Stimulated activated CD4-positive, alpha-beta T cell treated with anti-CD3 and anti-CD28 coated beads, Interleukin-1b, Interleukin-23, amount 100 ng/mL, for 24 hours (primary cell): Measurements from ENCODE around the gene BRD9.
A peak's percentile ranks its signal among the peaks of the same experiment; 100 is the strongest.
"Not testable (repeated sequence)": the region's sequence is repeated elsewhere in the genome, so short reads cannot be mapped to it uniquely, and the experiment has no call there.

Experiments used
- DNase-seq, 4 experiments: peaks; one replicate each; pipeline ENCODE4 v3.0.0-alpha.2; 2020; ENCODE audit warnings: low read depth in 4 of 4, low spot score in 1 of 4

Gene BRD9

DNA sequence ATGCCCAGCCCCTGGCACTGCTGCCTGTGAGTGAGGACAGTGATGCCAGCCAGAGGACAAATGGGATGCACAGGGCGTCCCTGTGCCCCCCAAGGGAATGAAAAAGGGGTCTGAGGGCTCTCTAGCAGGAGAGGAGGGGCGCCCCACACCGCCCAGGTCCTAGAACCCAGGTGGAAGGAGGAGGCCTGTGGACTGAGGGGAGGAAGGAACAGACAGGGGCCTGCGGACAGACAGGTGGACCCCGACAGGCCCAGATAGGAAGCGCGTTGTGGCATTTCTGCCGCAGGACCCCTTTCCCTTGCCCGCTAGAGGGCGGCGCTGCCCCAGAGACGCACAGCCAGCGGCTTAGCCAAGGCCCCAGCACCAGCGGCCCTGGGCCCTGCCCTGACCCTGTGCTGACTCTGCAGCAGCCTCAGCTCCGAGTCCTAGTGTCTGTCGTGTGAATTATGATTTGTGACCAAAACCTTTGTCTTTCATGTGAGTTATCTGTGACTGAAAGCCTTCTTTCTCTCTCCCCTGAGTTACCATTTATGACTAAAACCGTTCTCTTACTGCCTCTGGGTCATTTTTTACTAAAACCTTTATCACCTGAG, 30.8 kb upstream of the BRD9 start:
- peak; percentile 35 to 62 (median 55) for DNase-seq

DNA sequence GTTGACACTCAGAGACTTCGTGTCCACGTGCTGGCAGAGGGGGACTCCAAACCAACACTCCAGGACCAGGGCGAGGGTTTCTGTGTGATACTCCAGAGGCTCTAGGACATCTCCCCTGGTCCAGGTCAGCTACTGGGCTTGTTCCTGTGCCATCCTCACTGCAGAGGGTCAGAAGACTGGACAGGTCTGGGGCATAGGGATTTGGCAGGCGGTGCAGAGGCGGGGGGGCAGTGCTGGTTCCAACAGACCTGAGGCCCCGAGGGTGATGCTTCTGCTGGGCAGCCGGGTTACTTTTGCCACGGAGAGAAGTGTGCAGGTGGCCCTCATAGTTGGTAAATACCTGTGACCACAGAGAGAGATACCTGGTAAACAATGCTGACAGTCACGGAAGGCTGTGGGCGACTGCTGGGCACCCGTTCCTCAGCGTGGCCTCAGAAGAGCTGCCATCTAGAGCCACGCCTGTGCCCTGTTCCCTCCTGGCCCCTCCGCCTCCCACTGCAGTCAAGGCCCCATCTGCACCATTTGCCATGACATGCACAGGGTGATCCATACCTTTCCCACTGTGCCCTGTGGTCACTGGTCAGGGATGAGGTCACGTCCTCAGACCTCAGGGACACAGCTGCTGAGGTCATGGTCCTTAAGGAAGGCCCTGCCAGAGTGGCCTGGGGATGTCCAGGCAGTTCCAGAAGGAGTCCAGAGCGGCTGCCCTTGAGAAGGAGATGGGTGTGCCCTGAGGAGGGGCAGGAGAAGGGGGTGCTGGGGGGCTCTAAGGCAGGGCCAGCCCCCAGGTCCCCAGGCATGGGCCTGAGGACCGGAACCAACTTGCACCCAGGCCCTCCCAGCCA, 30.1 kb upstream of the BRD9 start:
- no peak for DNase-seq

DNA sequence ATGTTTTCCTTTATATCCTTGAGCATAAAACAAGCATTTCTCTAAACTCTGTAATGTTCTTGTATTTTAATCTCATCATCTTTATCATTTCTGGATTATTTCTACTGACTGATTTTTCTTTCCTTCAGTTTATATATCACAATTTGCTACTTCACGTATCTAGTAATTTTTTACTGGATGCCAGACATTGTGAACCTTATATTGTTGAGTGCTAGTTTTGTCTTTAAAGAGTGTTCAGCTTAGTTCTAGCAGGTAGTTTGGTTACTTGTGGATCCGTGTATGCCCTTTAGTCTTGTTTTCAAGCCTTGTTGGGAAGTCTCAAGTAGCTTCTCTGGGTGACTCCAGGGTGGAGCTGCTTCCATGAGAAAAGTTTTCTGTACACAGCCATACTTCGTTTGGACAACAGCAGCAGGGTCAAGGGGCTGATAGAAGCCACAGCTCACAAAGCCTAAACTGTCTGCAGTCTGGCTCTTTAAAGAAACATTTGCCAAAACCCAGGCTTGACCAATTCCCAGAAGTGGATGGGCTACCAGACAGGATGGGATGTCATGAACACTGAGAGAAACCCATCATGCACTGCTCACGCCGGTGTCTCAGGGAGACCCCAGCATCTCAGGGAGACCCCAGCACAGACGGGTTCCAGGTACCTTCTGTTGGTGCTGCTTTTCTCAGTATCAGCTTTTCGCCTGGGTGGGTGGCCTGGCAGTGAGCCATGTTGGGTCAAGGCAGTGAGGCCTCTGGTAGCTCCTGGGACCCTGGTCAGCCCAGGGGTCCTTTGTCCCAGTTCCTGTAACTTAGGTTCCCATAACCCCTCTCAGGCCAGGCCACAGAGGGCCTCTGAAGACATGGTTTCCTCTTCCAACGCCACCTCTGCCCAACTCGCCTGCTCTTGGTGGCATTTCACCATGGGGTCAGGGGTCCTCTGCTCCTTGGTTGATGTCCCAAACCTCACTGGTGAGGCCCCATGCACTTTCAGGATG, 29.1 kb upstream of the BRD9 start:
- no peak for DNase-seq

DNA sequence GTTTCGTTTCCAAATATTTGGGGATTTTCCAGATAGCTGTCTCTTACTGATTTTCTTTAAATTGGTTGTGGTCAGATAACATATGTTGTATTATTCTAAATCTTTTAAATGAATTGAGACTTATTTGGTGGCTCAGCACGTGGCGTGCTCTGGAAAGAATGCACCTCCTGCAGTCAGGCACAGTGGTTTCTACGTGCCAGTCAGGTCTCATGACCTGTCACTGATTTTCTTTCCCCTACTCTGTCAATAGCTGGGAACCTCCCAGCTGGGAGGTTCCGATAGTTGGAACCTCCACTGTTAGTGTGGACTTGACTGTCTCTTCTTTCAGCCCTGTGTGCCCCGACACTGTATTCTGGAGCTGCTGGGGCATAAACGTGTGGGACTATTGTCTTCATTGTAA, 27.7 kb upstream of the BRD9 start:
- DNase-seq = no peak

DNA sequence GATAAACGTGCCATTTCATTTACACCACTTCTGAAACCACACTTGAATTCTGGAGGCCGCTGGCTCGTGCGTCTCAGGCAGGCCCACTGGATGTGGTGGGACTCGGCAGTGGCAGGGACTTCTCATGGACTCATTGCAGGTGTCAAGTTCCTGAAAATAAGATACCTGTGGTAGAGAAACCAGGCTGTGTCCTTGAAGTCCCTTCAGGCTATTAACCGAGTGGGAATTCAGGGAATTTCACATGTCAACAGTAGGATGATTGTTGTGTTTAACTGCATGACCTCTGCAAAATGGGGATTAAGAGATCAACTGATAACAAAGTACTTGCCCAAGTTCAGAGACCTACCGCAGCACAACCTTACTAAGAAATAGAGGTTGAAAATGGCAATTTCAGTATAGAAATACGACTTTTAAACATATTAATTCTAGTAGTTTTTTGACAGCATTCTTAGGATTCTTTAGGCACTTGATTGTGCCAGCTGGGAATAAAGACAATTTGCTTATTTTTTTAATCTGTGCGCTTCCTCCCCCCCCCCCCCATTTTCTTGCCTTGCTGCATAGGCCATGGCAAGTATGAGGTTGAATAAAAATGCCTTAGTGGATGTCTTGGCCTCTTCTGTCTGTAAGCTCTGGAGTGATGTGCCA, 26.9 kb upstream of the BRD9 start:
- no peak for DNase-seq

DNA sequence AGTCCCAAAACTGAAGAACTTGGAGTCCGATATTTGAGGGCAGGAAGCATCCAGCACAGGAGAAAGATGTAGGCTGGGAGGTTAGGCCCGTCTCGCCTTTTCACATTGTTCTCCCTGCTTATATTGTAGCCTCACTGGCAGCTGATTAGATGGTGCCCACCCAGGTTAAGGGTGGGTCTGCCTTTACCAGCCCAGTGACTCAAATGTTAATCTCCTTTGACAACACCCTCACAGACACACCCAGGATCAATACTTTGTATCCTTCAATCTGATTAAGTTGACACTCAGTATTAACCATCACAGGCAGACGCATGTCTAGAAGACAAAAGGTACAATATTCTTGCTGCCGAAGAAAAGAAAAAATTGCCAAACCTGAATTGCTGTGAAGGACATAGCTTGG, 26.1 kb upstream of the BRD9 start:
- not testable (repeated sequence) for DNase-seq

DNA sequence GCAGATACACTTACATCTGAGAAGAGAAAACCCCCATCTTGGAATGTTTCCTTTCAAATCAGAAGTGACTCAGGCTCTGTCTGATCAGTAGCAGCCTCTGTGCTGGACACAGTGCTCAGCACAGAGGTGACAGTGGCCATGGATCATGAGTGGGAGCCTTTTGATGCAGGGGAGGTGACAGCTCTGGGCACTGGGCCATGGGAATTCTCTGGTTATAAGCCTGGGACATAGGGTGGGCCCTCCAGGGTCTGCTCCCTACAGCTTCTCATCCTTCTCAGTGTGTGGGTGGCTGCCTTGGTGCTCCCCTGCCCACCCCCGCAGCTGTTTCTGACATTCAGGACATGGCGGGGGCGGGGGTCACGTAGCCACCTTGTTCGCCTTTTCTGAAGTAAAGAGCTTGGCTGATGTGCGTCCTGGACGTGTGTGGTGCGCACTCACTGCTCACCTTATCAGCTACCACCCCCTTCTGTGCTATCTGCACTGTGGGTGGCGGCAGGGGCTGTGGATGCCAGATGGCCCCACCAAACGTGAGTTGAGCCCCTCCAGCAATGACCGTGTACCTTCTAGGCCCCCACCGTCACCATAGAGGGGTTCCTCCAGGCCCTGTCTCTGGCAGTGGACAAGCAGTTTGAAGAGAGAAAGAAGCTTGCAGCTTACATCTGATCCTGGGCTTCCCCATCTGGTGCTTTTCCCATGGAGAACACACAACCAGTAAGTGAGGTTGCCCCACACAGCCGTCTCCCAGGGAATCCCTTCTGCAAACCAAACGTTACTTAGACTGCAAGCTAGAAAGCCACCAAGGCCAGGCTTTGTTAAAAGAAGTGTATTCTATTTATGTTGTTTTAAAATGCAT, 24.1 kb upstream of the BRD9 start:
- no peak for DNase-seq

DNA sequence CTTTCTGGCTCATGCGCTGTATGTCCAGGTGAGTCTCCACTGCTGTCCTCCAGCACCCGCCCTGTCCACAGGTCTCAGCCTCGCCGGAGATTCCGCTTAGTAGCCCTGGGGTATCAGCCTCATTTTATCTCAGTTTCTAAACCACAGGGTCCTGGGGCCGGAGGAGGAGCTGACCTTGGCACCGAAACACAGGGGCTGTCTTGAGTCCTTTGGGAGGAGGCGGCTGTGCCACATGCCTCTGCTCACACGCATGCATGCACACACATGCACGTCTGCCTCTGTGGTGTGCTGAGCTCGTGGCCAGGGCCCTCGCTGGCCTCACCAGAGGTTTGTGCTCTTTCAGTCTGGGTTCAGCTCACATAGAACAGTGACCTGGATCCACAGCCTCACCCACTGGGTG, 23.3 kb upstream of the BRD9 start:
- no peak for DNase-seq

DNA sequence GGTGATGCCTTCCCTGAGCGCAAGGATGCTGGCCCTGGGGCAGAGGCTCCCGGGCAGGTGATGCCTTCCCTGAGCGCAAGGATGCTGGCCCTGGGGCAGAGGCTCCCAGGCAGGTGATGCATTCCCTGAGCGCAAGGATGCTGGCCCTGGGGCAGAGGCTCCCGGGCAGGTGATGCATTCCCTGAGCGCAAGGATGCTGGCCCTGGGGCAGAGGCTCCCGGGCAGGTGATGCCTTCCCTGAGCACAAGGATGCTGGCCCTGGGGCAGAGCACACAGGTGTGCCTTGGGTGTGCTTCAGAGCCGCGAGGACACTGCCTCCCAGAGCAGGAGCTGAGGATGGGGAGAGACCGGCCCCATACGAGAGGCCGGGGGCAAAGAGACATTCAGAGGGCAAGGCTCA, 22.7 kb upstream of the BRD9 start:
- DNase-seq = not testable (repeated sequence)

DNA sequence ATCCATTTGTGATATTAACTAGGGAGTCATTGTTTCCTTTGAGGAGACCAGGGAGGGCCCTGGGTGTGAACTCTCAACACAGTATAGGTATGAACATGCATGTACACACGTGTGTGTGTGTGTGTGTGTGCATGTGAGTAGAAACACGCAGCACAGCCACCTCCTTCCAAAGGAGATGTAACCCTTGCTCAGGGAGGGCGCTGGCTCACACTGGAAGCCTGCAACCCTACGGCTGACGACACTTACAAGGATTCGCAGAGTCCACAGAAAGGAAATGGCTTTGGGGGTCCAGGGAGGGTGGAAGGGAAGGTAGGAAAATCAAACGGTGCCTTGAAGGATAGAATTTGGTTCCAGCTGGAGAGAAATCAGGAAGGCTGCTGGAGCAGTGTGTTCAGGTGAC, 22.0 kb upstream of the BRD9 start:
- no peak for DNase-seq

DNA sequence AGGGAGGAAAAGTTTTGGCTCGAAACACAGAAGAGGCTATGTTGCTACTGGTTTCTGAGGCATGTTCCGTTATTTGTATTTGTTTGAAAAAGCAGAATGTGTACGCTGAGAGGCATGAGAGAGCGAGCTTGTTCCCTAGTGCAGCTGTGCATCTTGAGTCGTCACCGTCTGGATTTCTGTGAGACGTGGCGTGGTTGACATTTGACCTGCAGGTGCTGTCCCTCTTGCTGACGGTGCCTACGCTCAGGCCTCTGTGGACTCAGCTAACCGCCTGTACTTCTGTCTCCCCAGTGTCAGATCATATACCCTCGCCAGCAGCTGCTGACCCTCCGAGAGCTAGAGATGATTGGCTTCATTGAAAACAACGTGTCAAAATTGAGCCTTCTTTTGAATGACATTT, 21.6 kb upstream of the BRD9 start:
- no peak for DNase-seq

DNA sequence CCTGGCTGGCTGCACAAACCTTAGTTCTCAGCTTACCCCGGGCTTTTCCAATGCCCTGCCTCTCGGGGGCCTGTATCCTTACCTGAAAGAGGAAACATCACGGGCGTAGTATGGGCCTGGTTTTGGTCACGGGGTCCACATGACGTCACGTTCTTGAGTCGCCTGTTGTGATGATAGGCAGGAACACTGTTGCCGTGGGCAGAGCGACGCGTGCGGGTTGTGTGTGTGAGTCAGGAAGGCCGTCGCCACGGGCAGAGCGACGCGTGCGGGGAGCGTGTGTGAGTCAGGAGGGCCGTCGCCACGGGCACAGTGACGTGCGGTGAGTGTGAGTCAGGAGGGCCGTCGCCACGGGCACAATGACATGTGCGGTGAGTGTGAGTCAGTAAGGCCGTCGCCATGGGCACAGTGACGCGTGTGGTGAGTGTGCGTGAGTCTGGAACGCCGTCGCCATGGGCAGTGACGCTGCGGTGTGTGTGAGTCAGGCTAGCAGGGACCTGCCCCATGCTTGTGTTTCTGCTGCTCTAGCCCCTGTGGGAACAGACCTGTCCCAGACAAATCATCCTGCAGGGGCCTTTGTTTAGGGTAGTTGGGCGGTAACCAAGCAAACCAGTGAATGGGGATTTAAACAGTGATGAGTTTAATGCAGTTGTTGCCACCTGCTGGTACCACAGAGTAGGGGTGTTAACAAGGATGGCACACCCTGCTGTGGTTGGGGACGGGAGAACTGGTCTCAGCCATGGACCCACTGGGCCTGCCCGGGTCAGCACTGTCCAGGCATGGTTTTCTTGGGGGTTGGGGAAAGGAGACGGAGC, 19.9 kb upstream of the BRD9 start:
- DNase-seq = peak; percentile 34 to 69 (median 48)

DNA sequence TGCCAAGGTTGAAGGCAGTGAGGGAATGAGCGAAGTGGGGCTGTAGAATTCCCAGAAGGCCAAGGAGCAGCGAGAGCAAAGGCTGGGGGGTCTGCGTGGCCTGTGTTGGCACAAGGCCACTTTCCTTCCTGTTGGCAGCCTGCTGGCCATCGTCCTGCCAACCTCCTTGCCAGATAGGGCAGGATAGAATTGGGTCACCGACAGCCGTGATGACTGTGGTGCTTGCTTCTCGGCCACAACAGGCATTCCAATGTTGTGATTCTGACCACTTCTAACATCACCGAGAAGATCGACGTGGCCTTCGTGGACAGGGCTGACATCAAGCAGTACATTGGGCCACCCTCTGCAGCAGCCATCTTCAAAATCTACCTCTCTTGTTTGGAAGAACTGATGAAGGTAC, 19.0 kb upstream of the BRD9 start:
- DNase-seq = no peak

DNA sequence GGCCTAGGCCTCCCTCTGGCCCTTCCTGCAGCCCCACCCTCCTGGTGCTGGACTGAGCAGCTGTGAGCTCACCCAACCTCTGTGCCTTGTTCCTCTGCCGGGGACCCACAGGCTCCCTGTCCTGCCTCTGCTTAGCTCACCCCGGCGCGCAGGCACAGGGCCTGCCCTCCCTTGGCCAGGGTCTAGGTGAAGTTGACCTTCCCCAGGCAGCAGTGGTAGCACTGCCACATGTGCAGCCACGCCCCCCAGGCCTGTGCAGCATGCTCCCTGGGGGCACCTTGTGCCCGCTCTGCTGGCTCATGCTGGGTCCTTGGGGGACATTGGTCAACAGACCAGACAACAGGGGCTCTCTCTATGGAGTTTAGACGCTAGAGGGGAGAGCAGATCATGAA, 18.2 kb upstream of the BRD9 start:
- no peak for DNase-seq

DNA sequence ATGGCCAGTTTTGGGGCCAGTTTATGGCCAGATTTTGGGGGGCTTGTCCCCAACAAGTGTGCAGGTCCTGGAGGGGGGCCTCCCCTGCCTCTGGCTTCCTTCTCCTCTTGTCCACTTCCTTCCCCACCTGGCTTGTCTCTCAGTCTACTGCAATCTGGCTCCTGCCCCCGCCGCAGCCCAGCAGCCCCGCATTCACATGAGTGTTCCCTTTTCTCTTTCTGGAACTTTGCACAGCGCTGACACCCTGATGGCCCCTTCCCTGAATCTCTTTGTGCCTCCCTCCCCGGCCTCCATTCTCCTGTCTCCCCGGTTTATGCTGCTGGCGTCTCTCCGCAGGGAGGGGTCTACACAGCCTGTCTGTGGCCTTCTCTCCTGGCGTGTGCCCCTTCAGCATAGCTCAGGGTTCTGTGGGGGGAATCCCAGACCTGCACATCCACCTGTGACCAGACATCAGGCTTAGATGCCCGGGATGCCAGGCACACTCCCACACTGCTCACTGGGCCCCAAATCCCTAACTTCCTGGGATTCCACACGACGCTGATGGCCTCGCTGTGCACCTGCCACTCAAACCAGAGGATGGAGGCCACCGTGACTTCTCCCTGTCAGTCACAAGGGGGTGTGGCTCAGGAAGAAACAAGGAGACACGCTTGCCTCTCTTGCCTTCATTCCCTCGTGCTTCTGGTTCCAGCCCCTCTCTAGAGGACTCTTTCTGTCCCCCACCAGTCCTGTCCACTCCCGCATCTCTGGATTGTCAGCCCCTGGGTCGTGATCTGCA, 17.6 kb upstream of the BRD9 start:
- DNase-seq = no peak

DNA sequence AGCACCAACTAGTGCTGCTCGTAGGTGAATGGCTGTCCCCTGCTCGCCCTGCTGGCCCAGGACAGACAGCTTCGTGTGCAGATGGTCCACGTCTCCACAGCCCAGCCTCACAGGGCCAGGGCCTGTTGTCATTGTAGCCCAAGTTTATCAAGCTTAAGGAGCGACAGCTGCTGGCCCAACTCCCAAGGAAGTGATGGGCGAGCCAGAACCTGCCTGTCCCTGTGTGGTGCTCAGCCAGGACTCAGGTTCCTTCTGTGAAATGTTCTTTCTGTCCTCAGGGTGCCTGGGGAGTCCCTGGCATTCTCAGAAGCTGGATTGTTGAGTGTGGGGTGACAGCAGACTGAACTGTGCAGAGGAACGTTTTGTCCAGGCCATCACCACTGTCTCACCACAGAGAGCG, 16.5 kb upstream of the BRD9 start:
- no peak for DNase-seq

DNA sequence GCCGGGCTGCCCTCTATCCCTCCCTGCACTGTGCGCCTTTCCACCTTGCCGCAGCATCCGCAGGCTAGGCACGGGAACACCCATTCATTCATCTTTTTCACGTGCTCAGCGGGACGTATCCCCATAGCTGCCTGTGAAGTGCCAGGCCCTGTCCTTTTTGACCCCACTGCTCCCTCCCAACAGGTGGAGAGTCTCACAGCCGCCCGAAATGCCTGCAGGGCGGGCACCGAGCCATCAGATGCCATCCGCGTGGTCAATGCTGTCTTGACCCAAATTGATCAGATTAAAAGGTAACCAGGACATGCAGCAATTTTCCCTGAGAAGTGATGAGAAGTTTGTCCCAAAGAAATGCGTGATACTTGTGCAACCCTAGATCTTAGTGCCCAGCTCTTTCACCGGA, 15.6 kb upstream of the BRD9 start:
- no peak for DNase-seq

DNA sequence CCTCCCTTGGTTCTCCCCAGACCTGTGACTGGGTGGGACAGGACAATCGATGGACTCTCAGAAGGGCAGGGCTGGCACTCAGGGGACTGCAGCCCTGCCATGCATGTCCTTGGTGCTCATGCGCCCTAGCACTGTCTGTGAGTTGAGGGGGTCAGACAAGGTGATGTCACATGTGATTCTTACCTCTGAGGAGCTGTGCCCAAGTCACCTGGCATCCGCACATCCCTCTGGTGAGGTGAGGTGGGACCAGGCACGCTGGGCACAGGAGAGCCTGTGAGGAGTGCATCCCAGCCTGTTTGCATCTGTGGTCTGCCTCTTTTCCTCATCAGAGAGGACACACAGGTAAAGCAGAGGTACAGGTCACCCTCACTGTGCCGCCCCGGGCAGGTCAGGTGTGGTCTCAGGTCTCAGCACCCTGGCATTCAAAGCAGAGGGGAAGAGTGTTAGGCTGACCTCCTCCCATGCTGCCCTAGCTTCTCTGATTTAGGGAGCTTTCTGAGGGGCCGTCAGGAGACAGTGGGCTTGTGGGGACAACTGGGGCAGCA, 14.8 kb upstream of the BRD9 start:
- no peak for DNase-seq
